NCI-H82 (cell line): ENCODE measurements around the gene C14orf119.
A peak's percentile ranks its signal among the peaks of the same experiment; 100 is the strongest.

Source experiments
- DNase-seq: peaks from one replicate; lab custom pipeline; 2025; lab: John Stamatoyannopoulos, UW

The C14orf119 gene

DNA sequence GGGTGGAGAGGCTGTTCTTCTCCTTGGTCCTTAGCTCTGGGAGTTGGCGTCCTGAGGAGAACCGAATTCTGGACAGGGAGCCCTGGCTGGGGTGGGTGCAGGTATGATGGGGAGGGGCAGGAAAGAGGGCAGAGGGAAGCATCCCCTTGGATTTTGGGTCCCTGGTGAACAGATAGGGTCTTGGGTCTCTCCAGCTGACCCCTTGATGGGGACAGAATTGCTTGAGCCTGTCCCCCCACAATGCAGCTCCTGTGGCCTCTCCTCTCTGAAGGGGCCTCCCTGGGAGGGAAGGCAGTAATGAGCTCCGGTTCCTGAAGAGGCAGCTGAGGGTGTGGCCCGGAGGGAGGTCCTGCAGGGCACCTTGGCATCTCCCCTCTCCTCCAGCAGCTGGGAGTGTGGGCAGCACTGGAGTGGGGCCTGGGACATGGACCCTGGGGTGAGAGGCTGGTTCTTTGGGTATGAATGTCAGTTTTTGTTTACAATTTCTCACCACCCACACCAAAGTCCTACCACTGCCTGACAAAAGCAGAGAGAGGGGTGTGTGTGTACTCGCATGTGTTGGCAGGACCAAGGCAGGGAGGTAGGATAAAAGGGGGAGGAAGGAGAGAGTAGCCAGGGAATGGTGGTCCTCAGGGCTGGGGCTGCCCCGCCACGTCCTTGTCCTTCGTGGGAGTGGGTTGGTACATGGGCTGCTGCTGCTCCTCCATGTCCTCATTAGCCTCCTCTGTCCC is 31.4 kb downstream of the C14orf119 start:
- DNase-seq: no peak

DNA sequence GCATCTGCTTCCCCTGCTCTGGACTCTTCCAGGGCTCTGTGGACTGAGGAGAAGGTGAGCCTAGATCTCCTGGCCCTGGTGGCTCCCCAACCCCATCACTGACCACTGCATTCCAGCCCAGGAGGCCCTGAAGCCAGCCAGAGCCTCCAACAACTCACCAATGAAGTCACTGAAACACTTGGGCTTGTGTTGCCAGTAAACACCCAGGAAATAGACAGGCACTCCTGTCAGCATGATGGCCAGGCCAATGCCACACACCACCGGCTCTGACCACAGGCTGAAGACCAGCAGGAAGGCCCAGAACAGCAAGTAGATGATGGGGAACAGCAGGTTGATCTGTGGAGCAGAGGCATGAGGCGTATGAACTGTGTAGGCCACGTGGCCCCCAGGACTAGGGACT is 32.6 kb downstream of the C14orf119 start:
- DNase-seq: no peak

GRCh38 chr14:23128969-23129758 is 33.9 kb downstream of the C14orf119 start:
- no peak for DNase-seq

DNA sequence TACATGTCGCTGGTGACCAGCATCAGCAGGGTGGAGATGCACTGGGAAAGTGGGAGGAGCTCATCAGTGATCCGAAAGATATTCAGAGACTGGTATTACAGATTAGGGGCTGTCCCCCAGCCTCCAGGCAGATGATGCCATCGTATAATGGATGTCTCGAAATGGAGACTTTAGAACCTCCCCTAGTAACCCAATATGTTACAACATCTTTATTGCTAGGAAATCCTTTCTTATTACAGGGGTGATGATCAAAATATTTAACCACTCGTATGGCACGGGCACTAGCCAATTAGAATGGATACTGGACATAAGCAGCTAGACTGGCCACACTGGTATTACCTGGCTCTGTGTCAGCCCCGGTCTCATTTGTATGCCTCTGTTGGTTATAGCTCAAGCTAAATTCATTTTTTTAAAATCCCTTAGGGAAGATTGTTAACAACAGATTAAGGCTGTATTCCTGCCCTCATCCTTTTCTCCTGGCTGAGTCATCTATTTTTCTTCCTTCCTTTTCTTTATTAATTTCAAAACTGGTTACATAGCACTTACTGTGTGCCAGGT is 34.5 kb downstream of the C14orf119 start:
- no peak for DNase-seq

GRCh38 chr14:23130871-23131270 is 35.6 kb downstream of the C14orf119 start:
- no peak for DNase-seq

DNA sequence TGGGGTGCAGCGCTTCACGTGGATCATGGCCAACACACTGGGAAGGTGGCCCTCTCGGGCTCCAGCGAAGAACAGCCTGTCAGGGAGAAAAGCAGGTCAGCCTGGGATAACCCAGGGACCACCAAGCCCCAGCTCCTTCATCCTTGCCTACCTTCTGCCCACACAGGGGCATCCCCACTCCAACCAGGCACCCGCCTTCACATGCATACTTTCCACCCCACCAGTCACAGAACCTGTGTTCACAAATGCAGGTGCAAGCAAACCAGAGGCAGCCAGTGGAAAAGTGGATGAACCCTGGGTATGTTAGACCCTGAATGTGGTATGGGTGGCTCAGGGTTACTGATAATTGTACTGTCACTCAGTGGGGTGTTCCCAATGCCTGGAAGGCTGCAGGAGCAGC is 36.2 kb downstream of the C14orf119 start:
- no peak for DNase-seq

GRCh38 chr14:23132970-23133369 is 37.7 kb downstream of the C14orf119 start:
- DNase-seq: no peak

DNA sequence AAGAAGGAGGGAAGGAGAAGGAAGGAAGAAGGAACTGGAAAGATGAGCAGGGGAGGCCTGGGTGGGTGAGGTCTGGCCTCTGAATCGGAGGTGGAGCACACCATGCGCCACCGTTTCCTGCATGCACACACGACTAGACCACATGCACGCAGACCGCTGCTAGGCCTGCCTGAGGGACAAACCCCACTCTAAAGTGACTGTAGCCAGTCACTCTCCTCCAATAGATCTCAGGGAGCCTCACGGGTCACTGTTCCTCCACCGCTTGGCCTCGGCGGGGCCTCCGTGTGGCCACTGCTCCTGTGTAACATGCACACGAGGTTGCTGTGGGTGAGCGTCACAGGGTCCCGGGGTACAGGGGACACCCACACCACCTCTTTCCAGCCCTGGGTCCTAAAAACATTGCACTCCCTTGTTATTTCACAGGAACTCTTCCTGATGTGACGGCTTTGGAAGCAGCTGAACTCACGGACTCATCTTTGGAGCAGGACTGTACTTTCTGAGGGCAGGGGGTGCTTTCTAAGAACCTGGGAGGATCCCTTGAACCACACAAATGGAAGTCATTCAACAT is 41.3 kb downstream of the C14orf119 start:
- DNase-seq: no peak

GRCh38 chr14:23137192-23137812 is 42.0 kb downstream of the C14orf119 start:
- no peak for DNase-seq

DNA sequence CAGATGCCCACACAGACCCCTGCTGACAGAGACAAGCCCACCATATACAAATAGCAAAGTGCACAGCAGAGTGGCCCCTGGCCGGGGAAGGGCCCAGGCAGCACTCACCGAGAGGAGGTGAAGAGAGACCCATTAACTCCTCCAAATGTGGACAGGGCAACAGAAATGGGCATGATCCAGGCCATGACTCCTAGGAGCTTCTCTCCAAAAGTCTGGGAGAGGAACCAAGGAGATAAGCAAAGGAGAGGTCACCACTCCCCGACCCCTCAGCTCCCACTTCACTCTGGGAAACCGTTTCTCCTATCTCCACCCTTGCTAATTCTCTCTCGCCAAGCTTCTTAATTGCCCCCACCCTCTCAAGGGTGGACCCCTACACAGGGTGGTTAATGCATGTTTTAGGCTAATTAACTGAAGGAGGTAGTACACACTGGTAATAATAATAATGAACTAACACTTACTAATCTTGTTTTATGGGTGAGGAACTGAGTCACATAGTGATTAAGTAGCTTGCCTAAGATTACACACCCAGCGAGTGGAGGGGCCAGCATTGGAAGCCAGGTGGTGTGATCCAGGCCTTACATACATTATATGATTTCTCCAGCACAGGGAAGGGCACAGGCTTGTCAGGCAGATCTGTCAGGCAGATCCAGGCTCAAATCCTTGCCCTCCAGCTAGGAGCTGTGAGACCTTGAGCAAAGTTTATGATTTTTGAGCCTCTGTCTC is 42.7 kb downstream of the C14orf119 start:
- peak; percentile 92 for DNase-seq

- no peak for DNase-seq
These were observed 44.6 kb downstream of the C14orf119 start for GRCh38 chr14:23139874-23140273.

- no peak for DNase-seq
These were observed 45.1 kb downstream of the C14orf119 start for GRCh38 chr14:23140371-23140770.

DNA sequence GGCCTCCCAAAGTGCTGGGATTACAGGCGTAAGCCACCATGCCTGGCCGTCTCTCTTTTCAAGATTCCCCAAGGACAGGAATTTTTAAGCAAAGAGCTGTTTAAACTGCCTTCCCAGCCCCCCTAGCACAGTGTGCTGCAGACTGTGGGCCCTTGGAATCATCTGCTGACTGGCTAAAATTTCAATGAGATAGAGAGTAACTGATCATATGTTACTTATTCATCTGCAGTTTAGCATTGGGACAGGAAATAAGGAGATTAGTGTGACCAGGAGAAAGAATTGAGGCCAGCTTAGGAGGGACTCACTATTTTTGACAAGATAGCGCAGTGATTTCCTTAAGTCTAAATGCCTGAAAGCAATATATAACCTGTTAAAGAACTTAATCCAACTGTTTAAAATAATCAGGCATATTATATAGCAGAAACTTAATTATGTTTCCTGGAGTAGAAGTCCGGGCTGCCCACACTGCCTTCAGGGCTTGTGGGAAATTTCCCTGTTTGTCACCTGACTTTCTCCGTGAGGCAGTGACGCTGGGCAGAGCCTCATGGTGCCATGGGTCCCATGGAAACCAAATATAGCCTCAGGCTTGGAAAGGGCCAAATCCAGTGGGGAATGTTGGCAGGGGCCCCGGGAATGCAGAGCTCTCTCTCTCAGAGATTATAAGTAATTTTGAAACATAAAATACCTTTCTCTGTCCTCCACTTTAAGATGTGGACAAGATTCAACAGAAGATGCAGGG is 46.6 kb downstream of the C14orf119 start:
- DNase-seq: no peak

- DNase-seq: no peak
These were observed 47.5 kb downstream of the C14orf119 start for GRCh38 chr14:23142826-23143225.

DNA sequence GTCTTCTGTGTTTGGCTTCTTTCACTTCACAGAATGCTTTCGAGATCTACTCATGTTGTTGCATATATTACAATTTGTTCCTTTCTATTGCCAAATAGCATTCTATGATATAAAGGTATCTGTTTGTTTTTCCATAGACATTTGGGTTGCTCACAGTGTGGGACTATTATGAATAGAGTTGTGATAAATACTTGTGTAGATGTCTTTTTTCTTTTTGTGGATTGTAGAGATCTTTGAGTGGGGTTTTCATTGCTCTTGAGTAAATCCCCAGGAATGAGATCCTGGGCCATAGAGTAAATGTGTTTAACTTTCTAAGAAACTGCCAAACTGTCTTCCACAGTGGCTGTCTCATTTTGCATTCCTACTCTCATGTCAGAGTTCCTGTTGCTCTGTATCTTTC is 48.6 kb downstream of the C14orf119 start:
- DNase-seq: no peak

DNA sequence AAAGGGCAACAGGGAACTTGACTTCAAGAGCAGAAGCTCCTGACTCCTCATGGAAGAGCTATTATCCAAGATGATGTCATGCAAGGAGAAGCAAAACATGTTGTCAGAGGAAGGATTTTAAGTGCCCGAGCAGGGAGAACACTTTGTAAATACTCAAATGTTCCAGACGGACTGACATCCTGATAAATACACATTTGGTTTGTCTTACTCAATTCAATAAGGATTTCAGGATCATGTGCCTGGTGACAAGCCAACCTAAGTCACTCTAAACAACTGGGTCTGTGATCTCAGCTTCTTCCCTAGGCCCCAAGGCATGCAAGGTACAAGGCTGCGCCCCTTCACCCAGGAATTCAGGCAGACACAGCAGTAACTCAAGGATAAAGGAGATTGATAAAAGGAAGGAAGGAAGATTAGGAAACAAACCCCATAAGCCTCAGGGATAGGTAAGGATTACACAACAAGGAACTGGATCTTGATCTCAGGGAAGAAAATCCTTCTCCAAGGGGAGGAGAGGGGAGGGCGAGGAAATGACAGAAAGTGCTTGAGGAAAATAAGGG is 50.6 kb downstream of the C14orf119 start:
- peak; percentile 61 for DNase-seq

DNA sequence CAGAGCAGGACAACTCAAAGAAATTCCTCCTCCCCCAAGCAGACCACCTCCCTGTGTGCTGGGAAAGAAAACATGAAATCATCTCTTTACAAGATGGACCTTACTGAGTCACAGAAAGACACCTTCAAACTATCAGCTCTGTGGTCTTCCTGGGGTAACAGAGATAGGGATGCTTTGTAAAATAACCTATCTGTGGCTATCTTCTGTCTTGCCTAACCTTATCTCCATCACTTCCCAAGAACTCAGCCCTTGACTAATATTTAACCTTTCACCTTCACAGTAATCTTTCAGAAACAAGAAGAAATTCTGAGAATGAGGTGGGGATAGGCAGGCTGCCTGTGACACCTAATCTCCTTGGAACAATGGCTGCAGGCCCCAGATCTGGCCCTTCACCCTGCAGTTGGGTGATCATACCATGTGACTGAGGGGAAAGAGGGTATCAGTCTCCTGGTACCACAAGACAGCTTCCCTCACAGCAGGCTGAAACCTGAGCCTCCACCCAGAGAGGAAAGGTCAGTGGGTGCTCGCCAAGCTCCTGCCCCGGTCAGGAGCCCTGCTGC is 51.1 kb downstream of the C14orf119 start:
- DNase-seq: no peak

- DNase-seq: no peak
These were observed 51.7 kb downstream of the C14orf119 start for GRCh38 chr14:23146980-23147379.

GRCh38 chr14:23147676-23148075 is 52.4 kb downstream of the C14orf119 start:
- no peak for DNase-seq

GRCh38 chr14:23148591-23149249 is 53.4 kb downstream of the C14orf119 start:
- no peak for DNase-seq
